GM23338 (cell line): ENCODE measurements around the gene SMAD3. TPM values are rescaled to one million over a fixed set of nuclear protein-coding genes. Genes with fewer than 3 reads are reported as not detected.

ENCODE experiments used
- ATAC-seq: fragments of 200-7000 bp; cut with Tn5 transposase; 3 replicates; pipeline ENCODE4 v1.9.1; 2020
- DNase-seq: peaks from one replicate; pipeline ENCODE4 v3.0.0-alpha.2; 2015; ENCODE audit warnings: low spot score
- H2AFZ ChIP-seq: fragments of 200-600 bp; sonication (generic); 2 replicates; pipeline ENCODE4 v1.8.0; 2016; ENCODE audit warnings: antibody characterized with exemption, mild to moderate bottlenecking, moderate library complexity
- H3F3A ChIP-seq: fragments of 200-600 bp; sonication (generic); replicated peaks from 2 replicates; pipeline ENCODE4 v1.8.0; 2017; ENCODE audit warnings: antibody characterized with exemption, mixed run types, low read depth
- H3K27ac ChIP-seq: fragments of 200-600 bp; sonication (generic); 2 replicates; pipeline ENCODE4 v1.6.1; 2016; ENCODE audit warnings: low read depth
- H3K27me3 ChIP-seq: fragments of 200-600 bp; sonication (generic); 2 replicates; pipeline ENCODE4 v1.8.0; 2016; ENCODE audit warnings: mild to moderate bottlenecking, mixed run types, moderate library complexity; ENCODE audit not compliant: insufficient read depth
- H3K36me3 ChIP-seq: fragments of 200-600 bp; sonication (generic); 2 replicates; pipeline ENCODE4 v1.8.0; 2016; ENCODE audit warnings: mild to moderate bottlenecking; ENCODE audit not compliant: insufficient read depth
- H3K4me1 ChIP-seq: fragments of 200-600 bp; sonication (generic); 2 replicates; pipeline ENCODE4 v1.8.0; 2016; ENCODE audit warnings: mild to moderate bottlenecking, moderate library complexity; ENCODE audit not compliant: insufficient read depth
- H3K4me2 ChIP-seq: fragments of 200-600 bp; sonication (generic); 2 replicates; pipeline ENCODE4 v1.7.1; 2017; ENCODE audit warnings: mixed run types
- H3K4me3 ChIP-seq: fragments of 200-600 bp; sonication (generic); 2 replicates; pipeline ENCODE4 v1.6.1; 2016; ENCODE audit warnings: mixed run types
- H3K79me2 ChIP-seq: fragments of 200-600 bp; sonication (generic); replicated peaks from 2 replicates; pipeline ENCODE4 v1.8.0; 2017; ENCODE audit warnings: mild to moderate bottlenecking; ENCODE audit not compliant: insufficient read depth
- H3K9me2 ChIP-seq: fragments of 200-600 bp; sonication (generic); 2 replicates; pipeline ENCODE4 v1.8.0; 2017; ENCODE audit not compliant: insufficient read depth
- H4K20me1 ChIP-seq: fragments of 200-600 bp; sonication (generic); replicated peaks from 2 replicates; pipeline ENCODE4 v1.8.0; 2017; ENCODE audit warnings: mild to moderate bottlenecking; ENCODE audit not compliant: insufficient read depth
- H3K27ac Mint-ChIP-seq: 2 replicates; pipeline ENCODE4 v1.8.0; 2020; ENCODE audit warnings: inconsistent platforms, mild to moderate bottlenecking, moderate library complexity, mixed read lengths
- H3K27me3 Mint-ChIP-seq: 3 replicates; pipeline ENCODE4 v1.8.0; 2022; ENCODE audit warnings: low read depth, mild to moderate bottlenecking, moderate library complexity, mixed read lengths, inconsistent platforms; ENCODE audit not compliant: insufficient read depth, poor library complexity
- H3K36me3 Mint-ChIP-seq: 3 replicates; pipeline ENCODE4 v1.8.0; 2021; ENCODE audit warnings: low read depth, mild to moderate bottlenecking, inconsistent platforms, moderate library complexity, mixed read lengths
- H3K4me1 Mint-ChIP-seq: 3 replicates; pipeline ENCODE4 v1.8.0; 2020; ENCODE audit warnings: mild to moderate bottlenecking, inconsistent platforms, mixed read lengths
- H3K4me3 Mint-ChIP-seq: 3 replicates; pipeline ENCODE4 v1.8.0; 2021; ENCODE audit warnings: moderate library complexity, mild to moderate bottlenecking, inconsistent platforms, mixed read lengths
- H3K9me3 Mint-ChIP-seq: 3 replicates; pipeline ENCODE4 v1.8.0; 2020; ENCODE audit warnings: moderate library complexity, mild to moderate bottlenecking, inconsistent platforms, mixed read lengths
- CREB1 ChIP-seq: fragments of 250-450 bp; sonication (Bioruptor Pico); IDR thresholded peaks from 2 replicates; pipeline ENCODE4 v1.5.0; 2020; ENCODE audit warnings: low read depth, mild to moderate bottlenecking, moderate library complexity
- CTCF ChIP-seq, 2 experiments: fragments of 200-600 bp in 1 of 2; sonication (generic) in 1 of 2; conservative IDR thresholded peaks; 2 replicates each; pipeline versions ENCODE4 v1.5.1 to v1.6.1; 2016 to 2017; ENCODE audit warnings: antibody characterized with exemption in 2 of 2, low read depth in 2 of 2, mild to moderate bottlenecking in 2 of 2, moderate library complexity in 1 of 2
- ETS1 ChIP-seq: IDR thresholded peaks from 2 replicates; pipeline ENCODE4 v1.6.1; 2016; ENCODE audit warnings: antibody characterized with exemption
- EZH2 ChIP-seq: fragments of 200-600 bp; sonication (generic); IDR thresholded peaks from one replicate; pipeline ENCODE4 v1.8.0; 2017; ENCODE audit warnings: antibody characterized with exemption, mild to moderate bottlenecking, low read depth; ENCODE audit not compliant: unreplicated experiment
- EZH2phosphoT487 ChIP-seq: fragments of 200-600 bp; sonication (generic); IDR thresholded peaks from one replicate; pipeline ENCODE4 v1.8.1; 2018; ENCODE audit warnings: antibody characterized with exemption; ENCODE audit not compliant: unreplicated experiment
- JUNB ChIP-seq: IDR thresholded peaks from one replicate; pipeline ENCODE4 v1.6.1; 2016; ENCODE audit warnings: antibody characterized with exemption; ENCODE audit not compliant: unreplicated experiment
- NANOG ChIP-seq: IDR thresholded peaks from 2 replicates; pipeline ENCODE4 v1.6.1; 2016; ENCODE audit warnings: antibody characterized with exemption, borderline replicate concordance
- POLR2AphosphoS5 ChIP-seq: IDR thresholded peaks from 2 replicates; pipeline ENCODE4 v1.6.1; 2016; ENCODE audit warnings: antibody characterized with exemption, low read depth
- REST ChIP-seq: IDR thresholded peaks from one replicate; pipeline ENCODE4 v1.6.1; 2018; ENCODE audit warnings: antibody characterized with exemption; ENCODE audit not compliant: unreplicated experiment
- STAT1 ChIP-seq: IDR thresholded peaks from one replicate; pipeline ENCODE4 v1.6.1; 2016; ENCODE audit warnings: antibody characterized with exemption; ENCODE audit not compliant: unreplicated experiment
- ZNF114 ChIP-seq: fragments of 250-450 bp; sonication (Bioruptor Pico); IDR thresholded peaks from 2 replicates; pipeline ENCODE4 v1.5.0; 2020; ENCODE audit warnings: mild to moderate bottlenecking, moderate library complexity
- ZNF331 ChIP-seq: fragments of 250-450 bp; sonication (Bioruptor Pico); IDR thresholded peaks from 2 replicates; pipeline ENCODE4 v1.5.0; 2020; ENCODE audit warnings: low read depth, mild to moderate bottlenecking, moderate library complexity
- ZNF462 ChIP-seq: fragments of 250-450 bp; sonication (Bioruptor Pico); IDR thresholded peaks from 2 replicates; pipeline ENCODE4 v1.5.0; 2020; ENCODE audit warnings: mild to moderate bottlenecking, moderate library complexity
- polyA plus RNA-seq: library from polyadenylated mRNA; unstranded; fragments of >200 nt; fragmentation: Nextera tagmentation; extraction: Ambion mirVana; gene quantifications from 2 replicates; pipeline ENCODE4 v1.2.1, GENCODE V29; 2016
- total RNA-seq: library from RNA; depleted of rRNA; stranded (reverse); fragments of >200 nt; shearing (Covaris generic); gene quantifications from 2 replicates; pipeline ENCODE4 v1.2.3, GENCODE V29; 2014

Gene SMAD3
- total and polyA plus RNA-seq, 2 experiments from 2014 or later: 4.9 to 11.6 TPM

- H3K4me3 ChIP-seq: no peak overlapping the region
- no peak overlapping the region for H3K4me2 ChIP-seq
- H3F3A ChIP-seq: no peaks in the 10 kb centered on the region
- peaks cover 9% of the 10 kb centered on the region for H3K36me3 Mint-ChIP-seq
- peaks cover 5% of the 10 kb centered on the region for H3K27me3 Mint-ChIP-seq
- no peak overlapping the region for H3K4me3 Mint-ChIP-seq
- H3K79me2 ChIP-seq: no peaks in the 10 kb centered on the region
- no peaks in the 10 kb centered on the region for H4K20me1 ChIP-seq
- no peaks in the 10 kb centered on the region for H3K9me3 Mint-ChIP-seq
- DNase-seq (no peak), ATAC-seq (no peak)
- H3K36me3 ChIP-seq: no peaks in the 10 kb centered on the region
- no peaks in the 10 kb centered on the region for H3K27me3 ChIP-seq
- H3K4me1 Mint-ChIP-seq: peaks cover 6% of the 10 kb centered on the region; the same call in 1 of the 3 replicates
- no peak overlapping the region for H3K27ac ChIP-seq
- no peak overlapping the region for H3K27ac Mint-ChIP-seq
- H2AFZ ChIP-seq: no peak overlapping the region
- no peak for TF ChIP-seq JUNB
- TF ChIP-seq CTCF (conservative IDR thresholded peaks at IDR 0.05; ENCODE audit: low read depth in 2 of 2): no peak
- TF ChIP-seq ZNF331 (CRISPR knock-in tag): no peak
- TF ChIP-seq REST: no peak
- no peak for TF ChIP-seq POLR2AphosphoS5
- TF ChIP-seq CREB1: no peak
- TF ChIP-seq EZH2: no peak
- no peak for TF ChIP-seq EZH2phosphoT487
- TF ChIP-seq STAT1: no peak
- TF ChIP-seq NANOG: no peak
- no peak for TF ChIP-seq ETS1
- TF ChIP-seq ZNF114 (CRISPR knock-in tag): no peak
- TF ChIP-seq ZNF462 (CRISPR knock-in tag): no peak
- H3K4me1 ChIP-seq: no peaks in the 10 kb centered on the region
- H3K9me2 ChIP-seq: no peaks in the 10 kb centered on the region
These were observed 119.0 kb downstream of the SMAD3 start for GRCh38 chr15:67184208-67184925.
